Measurements from ENCODE around the gene OR6V1. TPM values are rescaled to one million over a fixed set of nuclear protein-coding genes. Genes with fewer than 3 reads are reported as not detected.
"Not testable (repeated sequence)": the region's sequence is repeated elsewhere in the genome, so short reads cannot be mapped to it uniquely, and the experiment has no call there.

The OR6V1 gene
- polyA plus RNA-seq, 4 donors: not detected

DNA sequence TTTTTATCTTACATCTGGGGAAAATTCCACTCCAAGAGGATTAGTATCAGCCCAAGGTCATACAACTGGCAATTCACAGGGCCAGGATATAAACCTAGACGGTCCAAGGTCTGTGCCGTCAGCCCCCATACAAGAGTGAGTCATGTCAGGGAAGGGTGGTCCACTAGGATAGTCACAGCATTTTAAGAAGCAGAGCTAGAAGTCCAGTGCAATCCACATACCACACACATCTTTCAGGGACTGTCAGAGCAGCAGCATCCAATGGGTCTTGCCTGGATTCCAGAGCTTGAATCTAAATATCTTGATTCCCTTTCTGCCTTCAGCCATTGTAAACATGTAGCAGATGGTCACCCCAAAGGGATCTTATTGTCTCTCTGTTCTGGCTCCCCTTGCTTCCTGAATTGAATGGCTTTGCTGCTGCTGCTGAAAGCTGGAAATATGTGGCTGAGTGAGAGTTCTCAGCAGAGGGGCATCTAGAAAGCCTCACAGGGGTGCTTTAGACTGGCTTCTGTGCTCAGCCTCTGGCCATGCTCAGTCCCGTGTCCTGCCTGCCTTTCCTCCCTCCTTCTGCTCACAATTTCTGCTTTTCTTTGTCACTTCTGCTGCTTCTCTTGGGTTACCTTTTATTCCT is 9.9 kb upstream of the OR6V1 start:
- no peak for DNase-seq (ENCODE audit: low read depth in 4 of 4, low spot score in 2 of 4)

DNA sequence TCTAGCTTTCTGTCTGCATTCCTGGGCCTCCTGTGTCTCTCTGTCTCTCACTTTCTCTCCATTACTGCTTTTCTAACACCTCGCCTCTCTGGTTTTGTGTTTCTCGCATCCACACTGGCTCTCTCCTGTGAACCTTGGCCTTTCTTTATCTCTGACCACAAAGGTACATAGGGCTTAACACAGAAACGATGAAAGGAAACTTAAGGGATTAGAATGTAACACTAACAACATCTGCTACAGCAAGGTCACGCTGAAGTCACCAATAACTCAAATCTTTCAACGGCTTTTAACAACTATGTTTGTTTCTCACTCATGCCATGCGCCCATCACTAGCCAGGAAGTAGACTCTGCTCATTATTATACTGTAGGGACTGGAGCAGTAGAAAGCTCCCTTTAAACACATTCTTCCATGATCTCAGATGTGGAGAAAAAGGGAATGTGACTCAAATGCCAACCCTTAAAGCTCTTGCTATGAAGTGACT is 9.3 kb upstream of the OR6V1 start:
- no peak for DNase-seq (ENCODE audit: low read depth in 4 of 4, low spot score in 2 of 4)

DNA sequence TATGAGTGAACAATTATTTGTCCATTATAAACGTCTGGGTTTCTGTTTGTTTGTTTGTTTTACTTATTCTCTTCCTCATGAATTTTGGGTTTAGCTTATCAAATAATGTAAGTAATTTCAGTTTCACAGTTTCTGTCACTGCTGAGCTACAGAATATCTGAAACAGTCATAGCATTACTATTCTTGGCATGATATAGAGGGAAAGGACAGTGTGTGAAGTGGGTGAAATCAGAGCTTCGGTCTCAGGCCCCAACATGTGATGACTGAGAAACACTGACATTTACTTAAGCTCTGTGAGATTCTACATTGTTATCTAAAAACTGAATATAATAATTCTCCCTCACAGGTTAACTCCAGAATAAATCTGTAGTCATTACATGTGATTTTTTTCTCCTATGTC is 8.8 kb upstream of the OR6V1 start:
- DNase-seq (ENCODE audit: low read depth in 4 of 4, low spot score in 2 of 4): no peak

DNA sequence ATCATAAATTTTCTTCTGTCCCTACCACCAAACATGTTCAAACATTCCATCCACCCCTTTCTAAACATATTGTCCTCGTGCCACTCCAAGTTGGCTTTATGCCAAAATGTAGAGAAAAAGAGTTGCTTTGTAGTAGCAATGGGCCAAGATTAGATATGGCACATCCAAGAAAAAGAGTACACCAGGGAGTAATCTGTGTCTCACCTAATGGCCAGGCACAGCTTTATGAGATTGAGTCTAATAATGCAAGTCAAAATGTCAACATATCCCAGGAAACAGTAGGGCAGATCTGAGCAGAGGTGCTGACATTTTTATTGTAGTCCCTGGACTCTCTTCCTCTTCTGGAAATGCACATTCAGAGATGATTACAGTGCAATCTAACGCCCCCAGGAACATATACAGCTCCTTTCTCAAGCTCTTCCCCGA is 5.7 kb upstream of the OR6V1 start:
- DNase-seq (ENCODE audit: low read depth in 4 of 4, low spot score in 2 of 4): no peak

DNA sequence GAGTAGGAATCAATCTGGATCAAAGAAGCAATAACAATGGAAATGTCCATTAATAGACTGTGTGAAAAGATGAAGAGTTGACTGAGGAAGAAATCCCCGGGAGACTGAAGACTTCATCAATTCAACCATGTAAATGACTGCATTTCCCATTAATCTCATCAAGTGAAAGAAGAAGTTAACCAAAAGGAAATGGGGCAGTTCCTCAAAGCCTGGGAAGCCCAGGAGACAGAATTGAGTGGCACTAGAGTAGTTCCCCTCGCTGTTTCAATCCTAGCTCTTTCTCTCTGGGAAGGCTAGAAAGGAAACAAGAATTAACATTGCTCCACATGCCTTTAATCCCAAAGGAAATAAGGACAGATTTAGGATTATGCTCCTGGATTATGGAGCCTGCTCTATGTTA is 4.8 kb upstream of the OR6V1 start:
- DNase-seq (ENCODE audit: low read depth in 4 of 4, low spot score in 2 of 4): no peak

DNA sequence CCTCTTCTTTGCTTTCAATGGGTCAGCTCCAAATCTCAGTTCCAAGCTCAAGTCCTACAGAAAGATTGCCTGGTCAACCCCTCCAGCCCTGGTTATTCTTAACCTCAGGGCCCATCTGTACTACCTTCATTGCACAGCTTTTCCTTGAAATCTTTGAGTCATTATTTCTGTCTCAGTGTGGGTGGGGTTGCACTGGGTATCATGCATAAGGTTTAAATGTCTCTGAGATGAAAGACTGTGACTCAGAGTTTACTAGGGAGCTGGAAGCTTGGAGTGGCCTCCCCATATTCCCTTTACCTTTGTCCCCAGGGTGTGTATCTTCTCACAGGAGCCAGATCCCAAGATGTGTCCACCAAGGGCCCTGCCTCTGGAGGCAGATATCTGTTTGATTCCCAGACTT is 3.3 kb upstream of the OR6V1 start:
- no peak for DNase-seq (ENCODE audit: low read depth in 4 of 4, low spot score in 2 of 4)

DNA sequence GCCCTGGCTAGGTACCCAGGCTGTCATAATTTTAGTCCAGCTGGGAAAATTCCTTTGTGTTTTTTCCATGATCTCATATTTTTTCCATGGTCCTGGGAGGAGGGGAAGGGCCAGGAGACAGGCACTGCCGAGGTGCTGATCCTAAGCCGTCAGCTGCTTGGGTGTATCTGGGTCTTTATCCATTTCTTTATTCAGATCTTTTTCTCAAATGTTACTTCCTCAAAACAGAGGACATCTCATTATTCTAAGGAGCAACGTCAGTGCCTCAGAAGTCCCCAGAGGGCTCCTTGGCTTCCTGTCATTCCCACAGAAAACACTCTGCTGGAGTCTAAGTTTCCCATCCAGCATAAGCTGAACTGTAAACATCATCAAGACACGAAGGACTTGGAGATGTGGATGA is 2.8 kb upstream of the OR6V1 start:
- no peak for DNase-seq (ENCODE audit: low read depth in 4 of 4, low spot score in 2 of 4)

DNA sequence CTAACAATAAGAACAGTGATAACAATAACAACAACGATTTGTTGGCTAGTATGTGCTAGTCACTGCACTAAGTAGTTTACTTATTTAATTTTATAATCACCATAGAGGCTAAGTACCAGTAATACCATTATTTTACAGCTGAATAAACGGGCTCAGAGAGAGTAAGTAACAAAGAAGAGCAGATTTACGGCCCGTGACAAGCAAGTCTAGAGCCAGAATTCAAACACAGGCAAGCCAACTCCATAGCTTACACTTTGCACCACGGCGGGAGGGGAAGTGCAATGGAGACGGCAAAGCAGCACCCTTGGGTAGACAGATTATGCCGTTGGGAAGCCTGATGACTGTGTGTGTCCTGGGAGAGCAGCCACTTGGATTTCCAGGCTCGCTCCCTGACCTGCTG is 1.2 kb upstream of the OR6V1 start:
- peak in 3 of 4 donors; percentile 24 to 32 (median 27) for DNase-seq (ENCODE audit: low read depth in 4 of 4, low spot score in 2 of 4)

DNA sequence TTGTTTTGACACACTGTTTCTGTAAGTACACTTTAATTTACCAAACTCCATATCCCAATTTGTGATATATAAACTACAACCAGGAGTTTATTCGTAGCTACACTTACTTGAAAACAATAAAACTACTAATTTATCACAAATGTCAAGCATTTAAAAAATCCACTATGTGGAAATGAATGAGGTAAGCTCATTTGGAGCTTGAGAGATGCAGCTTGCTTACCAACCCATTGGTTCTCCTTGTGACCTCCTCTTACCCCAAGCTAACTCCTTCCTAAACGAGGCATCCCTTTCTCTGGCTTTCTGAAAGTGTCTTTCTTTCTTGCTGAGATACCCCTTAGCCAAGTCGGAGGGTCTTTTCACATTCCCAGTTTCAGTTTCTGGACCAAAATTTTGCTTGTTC is 2.5 kb downstream of the OR6V1 start:
- DNase-seq (ENCODE audit: low read depth in 4 of 4, low spot score in 2 of 4): no peak

DNA sequence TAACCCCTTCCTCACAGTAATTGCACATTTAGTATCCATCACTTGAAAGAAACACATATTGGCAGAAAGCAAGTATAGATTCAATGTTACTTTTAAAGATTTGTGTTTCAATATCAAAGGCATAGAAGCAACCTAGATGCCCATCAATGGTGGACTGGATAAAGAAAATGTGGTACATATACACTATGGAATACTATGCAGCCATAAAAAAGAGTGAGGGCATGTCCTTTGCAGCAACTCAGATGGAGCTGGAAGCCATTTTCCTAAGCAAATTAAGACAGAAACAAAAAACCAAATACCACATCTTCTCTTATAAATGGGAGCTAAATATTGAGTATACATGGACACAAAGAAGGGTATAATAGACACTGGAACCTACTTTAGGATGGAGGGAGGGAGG is 3.6 kb downstream of the OR6V1 start:
- no peak for DNase-seq (ENCODE audit: low read depth in 4 of 4, low spot score in 2 of 4)

DNA sequence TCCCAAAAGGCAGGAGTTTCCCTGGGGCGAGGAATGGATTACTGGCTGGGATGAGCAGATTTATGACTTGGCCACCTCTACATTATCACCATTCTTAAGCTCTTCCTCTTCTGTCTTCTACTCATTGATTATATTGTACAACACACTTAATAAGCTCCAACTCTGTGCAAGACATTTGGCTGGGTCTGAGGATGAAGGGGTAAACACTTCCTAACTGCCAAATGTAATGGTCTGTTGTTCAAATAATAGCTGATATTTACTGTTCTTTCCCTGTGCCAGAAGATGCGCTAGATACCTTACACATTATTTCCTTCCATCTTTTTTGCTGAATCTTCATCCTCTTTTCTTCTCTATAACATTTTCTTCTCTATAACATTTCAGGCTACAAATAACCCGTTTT is 11.6 kb downstream of the OR6V1 start:
- DNase-seq (ENCODE audit: low read depth in 4 of 4, low spot score in 2 of 4): no peak

DNA sequence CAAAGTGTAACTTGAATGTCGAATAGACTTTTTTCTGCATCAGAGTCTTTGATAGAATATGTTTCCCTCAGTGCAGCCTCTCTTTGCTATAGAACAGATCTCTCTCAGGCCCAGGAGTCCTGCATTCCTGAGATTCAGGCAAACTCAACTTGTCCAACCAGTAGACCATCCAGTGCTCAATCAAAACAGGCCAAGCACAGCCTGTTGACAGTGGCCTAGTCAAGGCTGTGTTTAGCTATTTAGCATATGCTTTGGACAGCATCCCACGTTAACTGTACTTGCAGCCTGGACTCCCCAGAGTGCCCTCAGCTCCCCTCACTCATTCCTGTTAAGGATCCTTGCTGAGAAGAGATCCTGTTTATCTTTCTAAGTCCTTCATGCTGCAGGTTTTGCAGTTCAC is 16.3 kb downstream of the OR6V1 start:
- no peak for DNase-seq (ENCODE audit: low read depth in 4 of 4, low spot score in 2 of 4)

DNA sequence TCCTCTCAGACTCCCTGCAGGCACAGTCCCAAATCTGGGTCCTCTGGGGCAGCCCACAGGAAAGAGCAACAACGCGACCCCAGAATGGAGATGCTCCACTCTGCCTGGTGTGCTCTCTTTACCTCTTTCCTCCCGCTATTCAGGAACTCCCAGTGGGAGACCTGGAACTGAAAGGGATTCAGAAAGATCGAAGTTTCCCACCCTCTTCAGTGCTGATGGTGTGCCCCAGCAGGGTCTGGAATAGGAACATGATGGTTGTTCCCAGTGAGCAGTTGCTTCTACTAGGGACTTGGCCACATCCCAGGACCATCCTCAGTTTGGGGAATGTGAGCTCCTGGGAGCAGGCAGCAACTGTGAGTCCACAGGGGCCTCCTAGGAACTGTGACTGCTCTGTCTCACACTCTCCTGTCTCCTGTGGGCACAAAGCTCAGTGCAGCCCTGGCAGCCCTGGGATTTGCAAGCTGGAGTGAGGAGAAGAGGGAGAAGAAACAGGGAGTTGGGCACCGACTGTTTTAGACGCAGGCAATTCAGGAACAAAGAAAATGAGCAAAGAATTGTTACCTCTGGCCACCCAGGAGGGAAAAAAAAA is 17.9 kb downstream of the OR6V1 start:
- no peak for DNase-seq (ENCODE audit: low read depth in 4 of 4, low spot score in 2 of 4)

DNA sequence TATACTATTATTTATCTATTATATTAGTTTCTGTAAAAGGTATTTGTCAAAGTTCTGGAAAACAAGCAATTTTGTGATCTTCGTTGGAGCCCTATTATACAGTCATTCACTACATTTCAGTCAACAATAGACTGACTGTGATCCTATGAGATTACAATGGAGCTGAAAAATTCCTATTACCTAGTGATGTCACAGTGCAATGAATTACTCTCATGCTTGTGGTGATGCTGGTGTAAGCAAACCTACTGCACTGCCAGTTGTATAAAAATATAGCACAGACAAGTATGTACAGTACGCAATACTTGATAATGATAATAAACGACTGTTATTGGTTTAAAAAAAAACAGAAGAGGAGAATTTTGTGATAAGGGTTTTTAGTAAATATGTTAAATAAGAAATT is 21.4 kb downstream of the OR6V1 start:
- no peak for DNase-seq (ENCODE audit: low read depth in 4 of 4, low spot score in 2 of 4)

DNA sequence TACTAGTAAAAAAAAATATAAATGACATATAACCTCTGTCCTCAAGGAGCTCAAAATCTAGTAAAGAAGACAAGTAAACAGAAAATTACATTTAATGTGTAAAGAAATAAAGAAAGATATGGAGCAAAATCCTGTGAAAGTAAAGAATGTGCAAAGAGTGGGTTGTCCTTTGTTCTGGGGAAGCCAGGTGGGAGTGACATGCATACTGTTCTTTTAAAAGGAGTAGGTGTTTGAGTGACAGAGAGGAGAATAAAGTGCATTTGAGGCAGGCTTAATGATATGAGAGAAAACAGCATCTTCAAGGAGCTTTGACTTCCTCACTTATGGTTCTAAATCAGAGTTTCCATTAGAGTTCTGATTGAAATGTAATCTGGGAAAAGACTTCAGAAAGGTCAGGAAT is 22.0 kb downstream of the OR6V1 start:
- no peak for DNase-seq (ENCODE audit: low read depth in 4 of 4, low spot score in 2 of 4)

DNA sequence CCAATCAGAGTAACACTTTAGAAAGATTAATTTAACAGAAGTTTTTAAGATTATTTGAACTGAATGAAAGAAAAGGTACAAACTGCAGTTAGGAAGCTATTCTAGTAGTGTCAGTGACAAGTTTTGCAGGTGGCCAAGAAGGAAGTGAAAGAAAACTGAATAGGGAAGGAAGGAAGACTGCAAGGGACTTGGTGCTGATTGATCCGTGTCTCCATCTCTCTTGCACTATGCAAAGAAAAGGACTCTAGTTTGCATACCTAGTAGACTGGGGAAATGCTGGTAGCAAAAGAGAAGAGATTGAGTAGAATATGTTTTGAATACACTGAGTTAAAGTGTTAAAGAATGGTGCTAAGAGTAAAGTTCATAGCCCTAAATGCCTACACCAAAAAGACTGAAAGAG is 33.0 kb downstream of the OR6V1 start:
- no peak for DNase-seq (ENCODE audit: low read depth in 4 of 4, low spot score in 2 of 4)

DNA sequence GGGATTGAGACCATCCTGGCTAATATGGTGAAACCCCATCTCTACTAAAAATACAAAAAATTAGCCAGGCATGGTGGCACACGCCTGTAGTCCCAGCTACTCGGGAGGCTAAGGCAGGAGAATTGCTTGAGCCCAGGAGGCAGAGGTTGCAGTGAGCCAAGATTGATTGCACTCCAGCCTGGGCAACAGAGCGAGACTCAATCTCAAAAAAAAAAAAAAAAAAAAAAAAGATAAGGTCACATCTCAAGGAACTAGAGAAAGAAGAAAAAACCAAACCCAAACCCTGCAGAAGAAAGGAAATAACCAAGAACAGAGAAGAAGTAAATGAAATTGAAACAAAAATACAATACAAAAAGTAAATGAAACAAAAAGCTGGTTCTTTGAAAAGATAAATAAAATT is 33.5 kb downstream of the OR6V1 start:
- DNase-seq (ENCODE audit: low read depth in 4 of 4, low spot score in 2 of 4): not testable (repeated sequence)

DNA sequence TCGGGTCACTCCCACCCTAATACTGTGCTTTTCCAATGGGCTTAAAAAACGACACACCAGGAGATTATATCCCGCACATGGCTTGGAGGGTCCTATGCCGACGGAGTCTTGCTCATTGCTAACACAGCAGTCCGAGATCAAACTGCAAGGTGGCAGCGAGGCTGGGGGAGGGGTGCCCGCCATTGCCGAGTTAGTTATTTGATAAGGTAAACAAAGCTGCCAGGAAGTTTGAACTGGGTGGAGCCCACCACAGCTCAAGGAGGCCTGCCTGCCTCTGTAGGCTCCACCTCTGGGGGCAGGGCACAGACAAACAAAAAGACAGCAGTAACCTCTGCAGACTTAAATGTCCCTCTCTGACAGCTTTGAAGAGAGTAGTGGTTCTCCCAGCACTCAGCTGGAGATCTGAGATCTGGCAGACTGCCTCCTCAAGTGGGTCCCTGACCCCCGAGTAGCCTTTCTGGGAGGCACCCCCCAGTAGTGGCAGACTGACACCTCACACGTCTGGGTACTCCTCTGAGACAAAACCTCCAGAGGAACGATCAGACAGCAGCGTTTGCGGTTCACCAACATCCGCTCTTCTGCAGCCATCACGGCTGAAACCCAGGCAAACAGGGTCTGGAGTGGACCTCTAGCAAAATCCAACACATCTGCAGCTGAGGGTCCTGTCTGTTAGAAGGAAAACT is 36.5 kb downstream of the OR6V1 start:
- not testable (repeated sequence) for DNase-seq (ENCODE audit: low read depth in 4 of 4, low spot score in 2 of 4)

DNA sequence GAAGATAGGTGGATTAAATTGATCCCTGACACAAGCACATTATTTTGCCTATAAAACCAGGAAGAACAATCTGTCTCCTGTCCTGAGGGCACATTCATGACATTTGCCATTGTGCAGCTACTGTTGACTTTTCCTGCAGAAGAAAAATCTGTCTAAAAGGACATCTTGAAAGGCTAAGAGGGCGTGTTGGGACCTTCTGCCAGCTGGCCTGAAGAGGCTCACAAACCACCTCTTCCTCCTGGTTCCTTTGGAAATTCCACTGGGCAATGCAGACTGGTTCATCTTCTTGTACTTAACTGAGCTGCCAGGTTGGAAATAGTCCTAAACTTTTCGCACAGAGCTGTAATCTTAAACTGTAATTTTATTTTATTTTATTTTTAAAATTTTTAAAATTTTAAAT is 44.0 kb downstream of the OR6V1 start:
- DNase-seq (ENCODE audit: low read depth in 4 of 4, low spot score in 2 of 4): no peak

DNA sequence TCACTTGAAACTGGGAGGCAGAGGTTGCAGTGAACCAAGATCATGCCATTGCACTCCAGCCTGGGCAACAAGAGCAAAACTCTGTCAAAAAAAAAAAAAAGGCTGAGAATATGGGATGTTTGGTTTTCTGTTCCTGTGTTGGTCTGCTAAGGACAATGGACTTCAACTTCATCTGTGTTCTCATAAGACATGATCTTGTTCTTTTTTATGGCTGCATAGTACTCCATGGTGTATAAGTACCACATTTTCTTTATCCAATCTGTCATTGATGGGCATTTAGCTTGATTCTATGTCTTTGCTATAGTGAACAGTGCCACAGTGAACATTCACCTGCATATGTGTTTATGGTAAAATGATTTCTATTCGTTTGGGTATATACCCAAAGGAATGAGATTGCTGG is 47.4 kb downstream of the OR6V1 start:
- not testable (repeated sequence) for DNase-seq (ENCODE audit: low read depth in 4 of 4, low spot score in 2 of 4)

Data from left renal cortex interstitium (tissue), 4 donors.